ENCODE results near the gene PPFIBP1. TPM values are rescaled to one million over a fixed set of nuclear protein-coding genes. Genes with fewer than 3 reads are reported as not detected.

The PPFIBP1 gene
- total and polyA plus RNA-seq, 10 donors = 3.7 to 182 (median 92.4) TPM

DNA sequence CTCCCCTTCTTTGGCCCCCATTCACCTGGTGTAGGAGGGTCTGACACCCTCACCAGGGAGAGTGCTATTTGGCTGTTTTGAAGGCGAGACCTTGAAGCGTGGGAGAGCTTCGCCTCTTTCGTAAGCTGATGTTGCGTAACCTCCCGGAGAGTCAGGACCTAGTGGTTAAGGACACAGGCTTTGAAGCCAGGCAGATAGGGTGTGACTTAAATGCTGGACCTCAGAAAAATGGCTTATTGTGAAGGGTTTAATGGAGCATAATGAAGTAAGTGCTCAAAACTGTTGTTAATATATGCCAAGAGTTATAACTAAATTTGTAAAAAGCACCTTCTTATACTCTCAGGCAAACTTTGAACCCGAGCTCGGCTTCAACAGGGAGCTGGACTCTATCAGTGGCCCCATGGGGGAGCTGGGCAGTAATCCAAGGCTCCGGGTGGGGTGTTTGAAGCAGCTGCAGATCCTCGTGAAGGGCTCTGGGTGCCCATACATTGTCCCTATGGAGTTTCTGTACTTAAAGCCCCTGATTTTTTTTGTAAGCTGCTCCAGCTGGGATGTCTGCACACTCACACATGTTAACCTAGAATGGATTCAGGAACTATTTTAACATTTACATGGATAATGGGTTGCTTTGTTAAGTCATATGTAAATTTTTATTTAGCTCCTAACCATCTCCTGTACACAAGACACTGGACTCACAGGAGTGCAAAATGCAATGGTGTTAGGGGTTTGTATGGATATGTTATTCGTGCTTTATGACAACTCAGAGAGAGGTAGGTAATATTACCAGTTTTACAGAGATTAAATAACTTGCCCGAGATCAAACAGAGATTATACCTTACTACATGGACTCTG lies 26.0 kb downstream of the PPFIBP1 start:
- WGBS, 5 donors = 24 to 39% (median 32%) methylated on average over 12 of the region's 12 CpGs
- H3K36me3 ChIP-seq = no peaks in the 10 kb centered on the region
- peak overlapping the region in 7 of 8 donors; percentile 9 to 82 (median 71) for H3K27ac ChIP-seq
- TF ChIP-seq POLR2AphosphoS5 (IDR thresholded peaks at IDR 0.05) (peak in 2 of 3 donors; percentile 56 to 82), POLR2A (IDR thresholded peaks at IDR 0.05) (no peak)
- TF ChIP-seq, protein P1, sequence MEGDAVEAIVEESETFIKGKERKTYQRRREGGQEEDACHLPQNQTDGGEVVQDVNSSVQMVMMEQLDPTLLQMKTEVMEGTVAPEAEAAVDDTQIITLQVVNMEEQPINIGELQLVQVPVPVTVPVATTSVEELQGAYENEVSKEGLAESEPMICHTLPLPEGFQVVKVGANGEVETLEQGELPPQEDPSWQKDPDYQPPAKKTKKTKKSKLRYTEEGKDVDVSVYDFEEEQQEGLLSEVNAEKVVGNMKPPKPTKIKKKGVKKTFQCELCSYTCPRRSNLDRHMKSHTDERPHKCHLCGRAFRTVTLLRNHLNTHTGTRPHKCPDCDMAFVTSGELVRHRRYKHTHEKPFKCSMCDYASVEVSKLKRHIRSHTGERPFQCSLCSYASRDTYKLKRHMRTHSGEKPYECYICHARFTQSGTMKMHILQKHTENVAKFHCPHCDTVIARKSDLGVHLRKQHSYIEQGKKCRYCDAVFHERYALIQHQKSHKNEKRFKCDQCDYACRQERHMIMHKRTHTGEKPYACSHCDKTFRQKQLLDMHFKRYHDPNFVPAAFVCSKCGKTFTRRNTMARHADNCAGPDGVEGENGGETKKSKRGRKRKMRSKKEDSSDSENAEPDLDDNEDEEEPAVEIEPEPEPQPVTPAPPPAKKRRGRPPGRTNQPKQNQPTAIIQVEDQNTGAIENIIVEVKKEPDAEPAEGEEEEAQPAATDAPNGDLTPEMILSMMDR (IDR thresholded peaks at IDR 0.05 in 8 of 11, conservative IDR thresholded peaks at IDR 0.05 in 3 of 11) = no peak
- no peak for DNase-seq
- H3K4me1 ChIP-seq = peaks cover 18 to 55% (median 30%) of the 10 kb centered on the region in 6 donors
- H3K4me3 ChIP-seq = peak overlapping the region in 1 of 8 donors; percentile 11
- no peaks in the 10 kb centered on the region for H3K9me3 ChIP-seq
- intact Hi-C loops (cut with DNase I; ENCODE audit: low total_unique reads) = no loop called here
- no peaks in the 10 kb centered on the region for H3K27me3 ChIP-seq (replicated peaks in 1 of 7)

DNA sequence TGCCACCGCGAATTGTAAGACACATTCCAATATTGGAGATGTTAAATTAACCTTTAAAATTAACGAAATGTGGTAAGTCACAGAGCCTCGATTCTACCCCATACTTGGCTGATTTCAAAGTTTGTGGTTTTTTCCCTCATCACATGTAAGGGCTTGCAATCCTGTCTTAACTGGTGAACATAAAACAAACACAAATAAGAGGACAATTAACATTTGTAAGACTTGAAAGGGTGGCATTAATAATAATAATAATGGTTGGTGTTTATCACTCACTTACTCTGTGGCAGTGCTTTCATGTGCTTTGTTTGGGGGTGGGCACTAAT lies 26.6 kb downstream of the PPFIBP1 start:
- WGBS, 5 donors = 62 to 70% (median 68%) methylated on average over 4 of the region's 4 CpGs
- no peak overlapping the region for H3K4me3 ChIP-seq
- no peak for DNase-seq
- intact Hi-C loops (cut with DNase I; ENCODE audit: low total_unique reads) = no loop called here
- H3K27ac ChIP-seq = peak overlapping the region in 5 of 8 donors; percentile 9 to 82 (median 70)
- TF ChIP-seq, protein P1 (IDR thresholded peaks at IDR 0.05 in 8 of 11, conservative IDR thresholded peaks at IDR 0.05 in 3 of 11) = no peak
- no peak for TF ChIP-seq POLR2A (IDR thresholded peaks at IDR 0.05)
- no peak for TF ChIP-seq POLR2AphosphoS5 (IDR thresholded peaks at IDR 0.05)
- no peaks in the 10 kb centered on the region for H3K36me3 ChIP-seq
- H3K9me3 ChIP-seq = no peaks in the 10 kb centered on the region
- H3K4me1 ChIP-seq = peaks cover 22 to 61% (median 36%) of the 10 kb centered on the region in 6 donors
- H3K27me3 ChIP-seq (replicated peaks in 1 of 7) = no peaks in the 10 kb centered on the region

DNA sequence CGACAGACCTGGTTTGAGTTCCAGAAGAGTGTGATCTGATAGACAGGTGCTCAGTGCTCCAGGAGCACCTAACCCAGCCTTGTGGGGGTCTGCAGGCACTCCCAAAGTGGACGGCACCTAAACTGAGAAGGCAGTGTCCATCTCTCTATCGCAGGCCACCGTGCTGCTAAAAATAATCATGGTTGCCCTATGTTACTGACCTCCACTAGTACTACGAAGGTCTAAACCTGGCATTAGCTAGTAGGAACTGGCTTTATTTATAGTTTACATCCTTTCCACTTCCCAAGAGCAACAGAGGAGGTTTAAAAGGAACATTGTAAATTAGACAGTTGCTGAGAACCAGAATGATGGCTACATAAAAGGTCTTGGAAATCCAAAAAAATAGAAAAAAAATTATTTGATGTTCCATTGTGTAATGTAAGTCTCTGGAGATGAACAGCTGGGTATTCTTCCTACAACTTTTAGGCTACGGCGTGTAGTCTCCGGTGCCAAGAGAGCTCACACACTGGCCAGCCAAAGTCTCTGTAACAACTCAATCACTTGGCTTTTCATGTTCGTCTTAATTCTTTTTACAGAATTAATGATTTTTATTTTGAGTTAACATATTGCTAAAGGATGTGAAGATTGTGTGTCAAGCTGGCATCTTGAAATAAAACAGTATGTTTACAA lies 27.3 kb downstream of the PPFIBP1 start:
- no peak overlapping the region for H3K4me3 ChIP-seq
- intact Hi-C loops (cut with DNase I; ENCODE audit: low total_unique reads) = no loop called here

More for the DNA sequence above, 27.3 kb downstream of the PPFIBP1 start:
- TF ChIP-seq, protein P1 (IDR thresholded peaks at IDR 0.05 in 8 of 11, conservative IDR thresholded peaks at IDR 0.05 in 3 of 11) = no peak
- TF ChIP-seq POLR2A (IDR thresholded peaks at IDR 0.05) (no peak), POLR2AphosphoS5 (IDR thresholded peaks at IDR 0.05) (no peak)
- H3K4me1 ChIP-seq = peaks cover 29 to 68% (median 43%) of the 10 kb centered on the region in 6 donors
- 58 to 80% (median 70%) methylated on average over 9 of the region's 9 CpGs for WGBS, 5 donors
- H3K27ac ChIP-seq = peak overlapping the region in 6 of 8 donors; percentile 21 to 82 (median 62)
- no peaks in the 10 kb centered on the region for H3K27me3 ChIP-seq (replicated peaks in 1 of 7)
- DNase-seq = no peak
- H3K9me3 ChIP-seq = no peaks in the 10 kb centered on the region
- H3K36me3 ChIP-seq = no peaks in the 10 kb centered on the region
